GM20000 (cell line): Measurements from ENCODE around the gene JMJD4.
"Not testable (repeated sequence)": the region's sequence is repeated elsewhere in the genome, so short reads cannot be mapped to it uniquely, and the experiment has no call there.

Experiments
- DNase-seq: peaks from one replicate; pipeline ENCODE4 v3.0.0; 2012; ENCODE audit warnings: low spot score
- TF ChIP-seq, protein P1 (sequence below): IDR thresholded peaks from 2 replicates; pipeline ENCODE4 v1.5.1; 2012; ENCODE audit warnings: mild to moderate bottlenecking, control low read depth; ENCODE audit errors: extremely low read depth, missing control alignments

JMJD4 gene

DNA sequence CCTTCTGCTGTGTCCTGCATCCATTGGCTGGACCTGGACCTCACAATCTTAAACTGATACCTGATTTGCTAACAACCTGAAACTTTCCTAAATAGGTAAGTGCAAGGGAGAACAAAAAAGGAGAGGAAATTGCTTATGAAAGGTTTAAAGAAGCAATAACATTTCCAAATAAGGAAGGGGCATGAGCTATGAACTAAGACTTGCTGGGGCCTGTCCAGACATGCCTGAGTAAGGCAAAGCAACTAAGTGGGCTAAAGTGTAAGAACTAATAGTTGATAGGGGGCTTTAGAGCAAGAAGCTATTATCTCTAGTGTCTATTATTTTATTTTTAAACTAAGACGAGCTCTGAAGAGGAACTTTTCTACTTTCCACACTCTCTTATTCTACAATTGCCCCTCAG lies 11.6 kb downstream of the JMJD4 start:
- DNase-seq, result no peak
- TF ChIP-seq, protein P1, sequence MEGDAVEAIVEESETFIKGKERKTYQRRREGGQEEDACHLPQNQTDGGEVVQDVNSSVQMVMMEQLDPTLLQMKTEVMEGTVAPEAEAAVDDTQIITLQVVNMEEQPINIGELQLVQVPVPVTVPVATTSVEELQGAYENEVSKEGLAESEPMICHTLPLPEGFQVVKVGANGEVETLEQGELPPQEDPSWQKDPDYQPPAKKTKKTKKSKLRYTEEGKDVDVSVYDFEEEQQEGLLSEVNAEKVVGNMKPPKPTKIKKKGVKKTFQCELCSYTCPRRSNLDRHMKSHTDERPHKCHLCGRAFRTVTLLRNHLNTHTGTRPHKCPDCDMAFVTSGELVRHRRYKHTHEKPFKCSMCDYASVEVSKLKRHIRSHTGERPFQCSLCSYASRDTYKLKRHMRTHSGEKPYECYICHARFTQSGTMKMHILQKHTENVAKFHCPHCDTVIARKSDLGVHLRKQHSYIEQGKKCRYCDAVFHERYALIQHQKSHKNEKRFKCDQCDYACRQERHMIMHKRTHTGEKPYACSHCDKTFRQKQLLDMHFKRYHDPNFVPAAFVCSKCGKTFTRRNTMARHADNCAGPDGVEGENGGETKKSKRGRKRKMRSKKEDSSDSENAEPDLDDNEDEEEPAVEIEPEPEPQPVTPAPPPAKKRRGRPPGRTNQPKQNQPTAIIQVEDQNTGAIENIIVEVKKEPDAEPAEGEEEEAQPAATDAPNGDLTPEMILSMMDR, result no peak

DNA sequence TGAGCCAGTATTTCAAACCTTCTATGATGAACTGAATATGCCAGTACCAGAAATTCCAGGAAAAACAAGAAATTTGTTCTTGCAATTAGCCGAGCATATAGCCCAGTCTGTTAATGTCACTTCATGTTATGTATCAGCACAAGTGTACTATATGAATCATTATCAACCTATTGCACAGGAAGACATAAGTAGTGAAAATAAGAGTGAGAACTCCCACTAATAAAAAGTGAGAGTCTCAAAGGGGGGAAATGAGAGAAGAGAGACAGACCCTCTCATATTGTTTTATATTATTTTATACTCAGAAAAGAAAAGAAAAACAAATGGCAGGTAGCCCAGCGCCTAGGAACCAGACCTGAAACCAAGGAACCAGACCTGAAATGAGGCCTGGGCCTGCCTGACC lies 16.2 kb downstream of the JMJD4 start:
- TF ChIP-seq, protein P1, result no peak
- no peak for DNase-seq

DNA sequence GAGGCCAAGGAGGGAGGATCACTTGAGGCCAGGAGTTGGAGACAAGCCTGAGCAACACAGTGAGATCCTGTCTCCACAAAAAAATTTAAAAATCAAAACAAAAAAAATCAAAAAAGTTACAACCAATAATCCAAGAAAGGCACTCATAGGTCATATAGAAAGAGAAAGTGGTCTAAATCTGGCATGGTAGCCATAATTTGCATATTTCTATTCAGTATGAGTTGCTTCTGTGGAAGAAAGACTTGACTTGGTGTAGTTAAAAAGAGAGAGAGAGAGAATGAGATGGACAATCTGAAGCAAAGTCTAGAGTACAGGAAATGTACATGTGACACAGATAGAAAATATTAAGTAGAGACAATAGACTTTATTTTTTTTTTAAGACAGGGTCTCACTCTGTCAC lies 22.5 kb downstream of the JMJD4 start:
- TF ChIP-seq, protein P1, result no peak
- DNase-seq, result peak; percentile 54

DNA sequence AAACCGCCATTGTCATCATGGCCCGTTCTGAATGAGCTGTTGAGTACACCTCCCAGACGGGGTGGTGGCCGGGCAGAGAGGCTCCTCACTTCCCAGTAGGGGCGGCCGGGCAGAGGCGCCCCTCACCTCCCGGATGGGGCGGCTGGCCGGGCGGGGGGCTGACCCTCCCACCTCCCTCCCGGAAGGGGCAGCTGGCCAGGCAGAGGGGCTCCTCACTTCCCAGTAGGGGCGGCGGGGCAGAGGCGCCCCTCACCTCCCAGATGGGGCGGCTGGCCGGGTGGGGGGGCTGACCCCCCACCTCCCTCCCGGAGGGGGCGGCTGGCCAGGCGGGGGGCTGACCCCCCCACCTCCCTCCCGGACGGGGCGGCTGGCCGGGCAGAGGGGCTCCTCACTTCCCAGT lies 24.6 kb downstream of the JMJD4 start:
- not testable (repeated sequence) for DNase-seq

DNA sequence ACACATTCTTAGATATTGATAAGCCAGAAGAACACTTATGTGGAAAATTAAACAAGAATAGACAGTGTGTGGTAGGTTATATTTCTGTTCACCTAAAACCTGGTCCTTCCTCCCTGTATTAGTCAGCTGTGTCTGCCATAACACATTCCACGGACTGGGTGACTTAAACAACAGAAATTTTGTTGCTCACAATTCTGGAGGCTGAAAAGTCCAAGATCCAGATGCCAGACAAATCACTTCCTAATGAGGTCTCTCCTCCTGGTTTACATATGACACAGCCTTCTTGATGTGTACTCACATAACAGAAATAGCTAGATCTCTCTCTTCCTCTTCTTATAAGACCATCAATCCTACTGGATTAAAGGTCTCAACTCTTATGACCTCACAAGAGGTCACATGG lies 25.7 kb downstream of the JMJD4 start:
- DNase-seq, result no peak
- TF ChIP-seq, protein P1, result no peak

DNA sequence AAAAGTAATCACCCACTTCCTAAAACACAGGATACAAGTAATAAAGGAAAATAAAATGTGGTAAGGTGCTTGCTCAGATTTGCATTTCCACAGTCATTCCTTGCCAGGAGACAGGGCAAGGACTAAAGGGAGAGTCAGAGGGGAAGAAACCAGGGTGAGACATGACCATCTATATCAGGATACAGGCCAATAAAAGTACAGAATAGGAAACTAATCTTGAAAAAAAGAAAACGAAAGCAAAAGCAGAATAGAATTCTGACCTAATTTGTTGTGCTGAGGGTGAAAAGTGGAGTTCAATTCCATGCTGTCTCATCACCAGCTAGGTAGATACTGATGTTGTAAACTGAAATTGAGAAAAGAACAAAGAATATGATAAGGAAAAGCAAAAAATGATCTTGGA lies 27.3 kb downstream of the JMJD4 start:
- TF ChIP-seq, protein P1, result no peak

DNA sequence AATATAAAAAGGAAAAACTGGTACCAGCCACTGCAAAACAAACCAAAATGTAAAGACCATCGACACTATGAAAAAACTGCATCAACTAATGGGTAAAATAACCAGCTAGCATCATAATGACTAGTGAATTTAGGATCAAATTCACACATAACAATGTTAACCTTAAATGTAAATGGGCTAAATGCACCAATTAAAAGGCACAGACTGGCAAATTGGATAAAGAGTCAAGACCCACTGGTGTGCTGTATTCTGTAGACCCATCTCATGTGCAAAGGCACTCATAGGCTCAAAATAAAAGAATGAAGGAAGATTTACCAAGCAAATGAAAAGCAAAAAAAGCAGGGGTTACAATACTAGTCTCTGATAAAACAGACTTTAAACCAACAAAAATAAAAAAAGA lies 33.5 kb downstream of the JMJD4 start:
- DNase-seq, result not testable (repeated sequence)

More for the DNA sequence above, 27.3 kb downstream of the JMJD4 start:
- DNase-seq, result no peak

DNA sequence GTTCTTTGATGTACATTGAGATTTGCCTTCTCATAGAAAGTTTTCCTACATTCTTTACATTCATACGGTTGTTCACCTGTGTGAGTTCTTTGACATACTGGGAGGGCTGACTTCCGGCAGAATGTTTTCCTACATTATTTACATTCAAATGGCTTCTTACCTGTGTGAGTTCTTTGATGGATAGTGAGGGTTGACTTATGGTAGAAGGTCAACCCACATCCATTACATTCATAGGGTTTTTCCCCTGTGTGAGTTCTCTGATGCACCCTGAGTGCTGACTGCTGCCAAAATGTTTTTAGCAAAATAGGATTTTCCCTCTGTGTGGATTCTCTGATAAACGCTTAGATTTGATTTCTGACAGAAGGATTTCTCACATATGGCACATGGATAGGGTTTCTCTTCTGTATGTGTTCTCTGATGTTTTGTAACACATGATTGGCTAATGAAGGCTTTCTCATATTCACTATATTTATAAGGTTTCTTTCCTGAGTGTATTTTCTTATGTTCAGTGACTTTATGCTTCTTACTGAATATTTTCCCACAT lies 37.7 kb downstream of the JMJD4 start:
- TF ChIP-seq, protein P1, result no peak
- DNase-seq, result no peak
